Right lobe of liver (tissue), 6 donors: ENCODE measurements around the gene CDKAL1. TPM values are rescaled to one million over a fixed set of nuclear protein-coding genes. Genes with fewer than 3 reads are reported as not detected.

Experiments used
- ATAC-seq, 4 donors: fragments of 200-7000 bp; cut with Tn5 transposase; one replicate each; pipeline ENCODE4 v1.9.1; 2020; ENCODE audit warnings: mild to moderate bottlenecking in 4 of 4, moderate library complexity in 4 of 4
- DNase-seq, 3 donors: peaks; one replicate each; pipeline ENCODE4 v3.0.0-alpha.2; 2020
- H3K27ac ChIP-seq, 3 donors: fragments of 200-600 bp; one replicate each; pipeline ENCODE4 v1.8.0; 2022
- H3K27me3 ChIP-seq, 2 donors: fragments of 200-600 bp; one replicate each; pipeline ENCODE4 v1.8.0; 2022
- H3K36me3 ChIP-seq, 4 donors: fragments of 200-600 bp; sonication (generic) in 1 of 4; one replicate each; pipeline versions ENCODE4 v1.5.1 to v1.8.0; 2017 to 2022; ENCODE audit warnings: control low read depth in 1 of 4
- H3K4me1 ChIP-seq, 4 donors: fragments of 200-600 bp; sonication (generic) in 1 of 4; one replicate each; pipeline versions ENCODE4 v1.5.1 to v1.8.0; 2017 to 2022; ENCODE audit warnings: control low read depth in 1 of 4
- H3K4me3 ChIP-seq, 3 donors: fragments of 200-600 bp; one replicate each; pipeline ENCODE4 v1.8.0; 2022
- H3K9me3 ChIP-seq, 4 donors: fragments of 200-600 bp; sonication (generic) in 1 of 4; one replicate each; pipeline versions ENCODE4 v1.5.1 to v1.8.0; 2017 to 2022; ENCODE audit warnings: control low read depth in 1 of 4
- CTCF ChIP-seq, 4 donors: fragments of 200-600 bp in 3 of 4; fragments of 450-650 bp in 1 of 4; IDR thresholded peaks; one replicate each; pipeline versions ENCODE4 v1.5.1 to v1.8.0; 2016 to 2022; ENCODE audit warnings: antibody characterized with exemption in 4 of 4, mild to moderate bottlenecking in 2 of 4
- POLR2A ChIP-seq: fragments of 450-650 bp; IDR thresholded peaks from one replicate; pipeline ENCODE4 v1.6.1; 2017; ENCODE audit warnings: antibody characterized with exemption, mild to moderate bottlenecking
- WGBS: methylation state at CpG from one replicate; pipeline ENCODE4 v1.1.6; 2018; ENCODE audit warnings: low coverage, low lambda C conversion rate; ENCODE audit not compliant: insufficient coverage; ENCODE audit errors: missing lambda C conversion rate; 5-methylcytosine and 5-hydroxymethylcytosine counted together
- intact Hi-C, 2 donors: fragments of 100-400 bp; cut with DNase I; formaldehyde crosslinking; loops; one replicate each; pipeline versions ENCODE4 v1.11.2 to v1.14.1; 2022
- total RNA-seq, 6 experiments: library from RNA; depleted of rRNA in 2 of 6; stranded (reverse); fragments of >200 nt in 2 of 6; fragmentation: NEBNext Ultra II Directional in 3 of 6; extraction: Animal tissue kit (Norgen Biotek cat#: 25700) in 3 of 6; gene quantifications; one replicate each; pipeline versions ENCODE4 v1.1.0 to v1.2.4, GENCODE V29; 2016 to 2023
- donor health status: DM: no; HTN: yes; CAD: no.
- donor health status: DM: no; HTN: no; CAD: no.
- donor health status: DM: no; HTN: no; CAD: no.
- donor health status: DM: no; HTN: yes; CAD: no.
- donor health status: DM: no; HTN: yes; CAD: no.

The CDKAL1 gene
- total RNA-seq, 6 experiments from 2014 or later = 4.5 to 7.0 (median 6.2) TPM

DNA sequence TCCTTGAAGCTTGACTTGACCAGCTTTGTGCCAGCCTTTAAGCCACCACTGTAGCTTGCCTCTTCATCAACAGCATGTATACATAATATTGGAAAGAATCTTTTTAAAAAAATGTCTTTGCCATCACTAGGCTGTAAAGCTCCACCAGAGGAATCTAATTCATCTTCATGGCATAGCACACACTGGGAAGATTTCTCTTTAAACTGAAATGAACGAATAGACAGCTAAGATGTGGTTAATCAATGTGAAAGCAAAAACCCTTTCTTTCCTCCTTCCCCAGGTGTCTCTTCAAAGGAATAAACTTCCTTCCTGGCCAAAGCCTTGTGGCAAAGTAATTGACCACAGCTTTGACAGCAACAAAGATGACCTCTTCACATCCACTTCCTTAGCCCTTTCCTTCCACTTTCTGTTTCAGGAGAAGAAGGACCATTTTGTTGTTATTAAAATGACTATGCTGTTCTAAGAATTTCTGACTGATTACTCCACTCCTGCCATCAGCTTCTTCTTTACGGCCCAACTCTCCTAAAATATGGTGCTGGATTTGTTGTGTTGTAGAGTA, 630.6 kb downstream of the CDKAL1 start:
- ATAC-seq (peak in 2 of 4 donors; percentile 21 to 32), DNase-seq (no peak)
- no peak overlapping the region for H3K27ac ChIP-seq
- intact Hi-C loops = no loop called here
- H3K4me1 ChIP-seq = no peaks in the 10 kb centered on the region
- 37% methylated on average over 2 of the region's 2 CpGs for WGBS
- no peaks in the 10 kb centered on the region for H3K27me3 ChIP-seq
- H3K9me3 ChIP-seq = no peaks in the 10 kb centered on the region
- H3K4me3 ChIP-seq = no peak overlapping the region
- H3K36me3 ChIP-seq = no peaks in the 10 kb centered on the region
- no peak for TF ChIP-seq POLR2A
- TF ChIP-seq CTCF (IDR thresholded peaks at IDR 0.05) = no peak

DNA sequence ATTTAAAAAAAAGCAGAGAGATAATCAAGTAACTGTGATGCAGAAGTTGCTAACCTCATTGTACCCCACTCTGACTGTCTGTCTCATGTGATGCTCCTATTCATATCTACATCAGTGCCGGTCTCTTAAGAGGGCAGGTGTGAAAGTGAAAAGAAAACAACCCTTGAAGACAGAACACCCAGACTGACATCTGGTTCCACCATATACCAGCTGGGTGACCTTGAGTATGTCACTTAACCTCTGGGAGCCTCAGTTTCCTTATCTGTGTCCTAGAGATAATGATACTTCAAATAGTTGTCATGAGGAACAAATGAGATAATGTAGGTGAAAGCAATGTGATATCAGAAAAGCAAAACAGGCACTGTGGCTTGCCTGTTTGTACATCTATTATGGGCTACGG, 632.5 kb downstream of the CDKAL1 start:
- TF ChIP-seq POLR2A (no peak), CTCF (IDR thresholded peaks at IDR 0.05) (no peak)
- intact Hi-C loops = no loop called here
- H3K4me3 ChIP-seq = no peak overlapping the region
- no peaks in the 10 kb centered on the region for H3K4me1 ChIP-seq
- H3K36me3 ChIP-seq = no peaks in the 10 kb centered on the region
- H3K9me3 ChIP-seq = no peaks in the 10 kb centered on the region
- 88% methylated on average over 2 of the region's 2 CpGs for WGBS
- H3K27ac ChIP-seq = no peak overlapping the region
- DNase-seq (no peak), ATAC-seq (no peak)
- no peaks in the 10 kb centered on the region for H3K27me3 ChIP-seq

- Histone ChIP-seq H3K27ac (no peak overlapping the region), H3K4me3 (no peak overlapping the region), H3K27me3 (no peaks in the 10 kb centered on the region), H3K36me3 (no peaks in the 10 kb centered on the region), H3K9me3 (no peaks in the 10 kb centered on the region), H3K4me1 (no peaks in the 10 kb centered on the region)
- ATAC-seq = no peak
- TF ChIP-seq CTCF (IDR thresholded peaks at IDR 0.05) = no peak
- no peak for TF ChIP-seq POLR2A
- 85% methylated on average over 6 of the region's 6 CpGs for WGBS
- no peak for DNase-seq
- intact Hi-C loops = no loop called here
Measured at GRCh38 chr6:21167790-21168189, 633.5 kb downstream of the CDKAL1 start.

DNA sequence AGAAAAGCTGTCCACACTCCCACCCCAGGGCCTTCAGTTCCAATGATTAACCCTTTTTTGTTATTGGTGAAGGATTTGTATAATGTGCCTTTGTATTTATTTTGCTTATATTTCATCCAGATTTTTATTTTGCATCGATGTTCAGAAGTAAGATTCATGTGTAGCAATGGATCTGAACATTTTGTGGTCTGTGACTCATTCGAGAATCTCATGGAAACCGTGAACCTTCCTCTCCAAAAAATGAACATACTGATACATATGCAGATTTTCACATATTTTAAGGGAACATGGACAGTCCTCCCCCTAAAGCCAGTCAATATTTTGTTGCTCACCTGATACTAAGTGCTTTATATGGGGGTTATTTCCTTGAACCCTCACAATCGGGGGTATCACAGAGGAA, 637.5 kb downstream of the CDKAL1 start:
- Histone ChIP-seq H3K4me1 (no peaks in the 10 kb centered on the region), H3K4me3 (no peak overlapping the region), H3K27me3 (no peaks in the 10 kb centered on the region), H3K36me3 (no peaks in the 10 kb centered on the region), H3K9me3 (no peaks in the 10 kb centered on the region), H3K27ac (no peak overlapping the region)
- DNase-seq (no peak), ATAC-seq (no peak)
- 85% methylated on average over 4 of the region's 4 CpGs for WGBS
- intact Hi-C loops = no loop called here
- TF ChIP-seq POLR2A (no peak), CTCF (IDR thresholded peaks at IDR 0.05) (no peak)

GRCh38 chr6:21173031-21173430, 638.8 kb downstream of the CDKAL1 start:
- no peak for TF ChIP-seq CTCF (IDR thresholded peaks at IDR 0.05)
- TF ChIP-seq POLR2A = no peak
- ATAC-seq = no peak
- intact Hi-C loops = no loop called here
- Histone ChIP-seq H3K27me3 (no peaks in the 10 kb centered on the region), H3K27ac (no peak overlapping the region), H3K9me3 (no peaks in the 10 kb centered on the region), H3K4me3 (no peak overlapping the region), H3K36me3 (no peaks in the 10 kb centered on the region), H3K4me1 (no peaks in the 10 kb centered on the region)
- WGBS = 75% methylated on average over 2 of the region's 2 CpGs
- no peak for DNase-seq
